NB4 (cell line): ENCODE results near the gene TUBB3.

Source experiments
- DNase-seq: peaks from one replicate; pipeline ENCODE4 v3.0.0; 2010; ENCODE audit warnings: low read depth
- H3K4me3 ChIP-seq: one replicate; pipeline ENCODE4 v1.5.1; 2011; ENCODE audit warnings: mild to moderate bottlenecking, low read depth, low read length, moderate library complexity
- MYC ChIP-seq: IDR thresholded peaks from 2 replicates; pipeline ENCODE4 v1.6.1; 2011; ENCODE audit warnings: low read depth, low read length
- POLR2A ChIP-seq: IDR thresholded peaks from 2 replicates; pipeline ENCODE4 v1.6.1; 2011; ENCODE audit warnings: mild to moderate bottlenecking; ENCODE audit not compliant: insufficient read length; ENCODE audit errors: extremely low read depth
- TF ChIP-seq, protein P1 (sequence below): IDR thresholded peaks from one replicate; pipeline ENCODE4 v1.5.1; 2012; ENCODE audit warnings: low read depth, low read length
- TF ChIP-seq, protein P2 (sequence below): IDR thresholded peaks from 2 replicates; pipeline ENCODE4 v1.6.1; 2011; ENCODE audit warnings: low read depth, low read length

The TUBB3 gene

DNA sequence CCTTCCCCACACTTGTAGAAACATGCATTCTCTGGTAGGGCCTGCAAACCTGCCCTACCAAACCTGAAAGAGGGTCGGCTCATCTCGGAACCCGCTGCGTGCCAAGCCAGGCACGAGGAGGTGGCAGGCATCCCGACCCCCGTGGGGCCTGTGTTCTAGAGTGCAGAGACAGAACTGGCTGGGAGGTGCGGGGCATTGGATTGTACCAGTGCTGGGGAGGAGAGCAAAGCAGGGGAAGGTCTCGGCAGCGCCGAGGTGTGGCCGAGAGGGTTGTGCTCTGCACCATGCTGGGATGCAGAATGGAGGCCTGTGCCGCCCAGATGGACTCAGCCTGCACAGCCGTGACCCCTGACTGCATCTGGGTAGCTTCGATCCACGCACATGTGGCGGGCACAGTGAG, 22.3 kb upstream of the TUBB3 start:
- TF ChIP-seq MYC (no peak), POLR2A (no peak)
- TF ChIP-seq, protein P1, sequence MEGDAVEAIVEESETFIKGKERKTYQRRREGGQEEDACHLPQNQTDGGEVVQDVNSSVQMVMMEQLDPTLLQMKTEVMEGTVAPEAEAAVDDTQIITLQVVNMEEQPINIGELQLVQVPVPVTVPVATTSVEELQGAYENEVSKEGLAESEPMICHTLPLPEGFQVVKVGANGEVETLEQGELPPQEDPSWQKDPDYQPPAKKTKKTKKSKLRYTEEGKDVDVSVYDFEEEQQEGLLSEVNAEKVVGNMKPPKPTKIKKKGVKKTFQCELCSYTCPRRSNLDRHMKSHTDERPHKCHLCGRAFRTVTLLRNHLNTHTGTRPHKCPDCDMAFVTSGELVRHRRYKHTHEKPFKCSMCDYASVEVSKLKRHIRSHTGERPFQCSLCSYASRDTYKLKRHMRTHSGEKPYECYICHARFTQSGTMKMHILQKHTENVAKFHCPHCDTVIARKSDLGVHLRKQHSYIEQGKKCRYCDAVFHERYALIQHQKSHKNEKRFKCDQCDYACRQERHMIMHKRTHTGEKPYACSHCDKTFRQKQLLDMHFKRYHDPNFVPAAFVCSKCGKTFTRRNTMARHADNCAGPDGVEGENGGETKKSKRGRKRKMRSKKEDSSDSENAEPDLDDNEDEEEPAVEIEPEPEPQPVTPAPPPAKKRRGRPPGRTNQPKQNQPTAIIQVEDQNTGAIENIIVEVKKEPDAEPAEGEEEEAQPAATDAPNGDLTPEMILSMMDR = no peak
- TF ChIP-seq, protein P2, sequence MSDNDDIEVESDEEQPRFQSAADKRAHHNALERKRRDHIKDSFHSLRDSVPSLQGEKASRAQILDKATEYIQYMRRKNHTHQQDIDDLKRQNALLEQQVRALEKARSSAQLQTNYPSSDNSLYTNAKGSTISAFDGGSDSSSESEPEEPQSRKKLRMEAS = no peak
- no peak overlapping the region for H3K4me3 ChIP-seq
- no peak for DNase-seq

DNA sequence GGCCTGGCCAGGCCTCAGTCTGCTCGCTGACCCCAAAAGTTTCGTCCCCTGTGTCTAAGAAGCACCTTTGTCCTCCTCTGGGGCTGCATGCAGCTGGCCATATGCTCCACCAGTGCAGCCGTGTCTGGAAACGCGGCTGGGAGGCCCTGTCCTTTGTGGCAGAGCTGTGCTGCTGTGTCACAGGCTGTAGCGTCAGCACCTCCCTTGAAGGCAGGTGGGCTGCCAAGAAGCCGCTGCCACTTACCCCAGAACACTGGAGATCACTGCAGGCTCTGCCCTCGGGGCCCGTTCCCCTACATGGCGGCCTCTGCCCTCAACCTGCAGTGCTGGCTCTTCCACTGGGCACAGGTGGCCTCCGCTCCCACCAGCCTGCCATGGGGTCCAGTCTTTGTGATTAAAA, 20.2 kb upstream of the TUBB3 start:
- no peak for DNase-seq
- H3K4me3 ChIP-seq = no peak overlapping the region
- TF ChIP-seq, protein P2 = no peak
- TF ChIP-seq, protein P1 = no peak
- TF ChIP-seq POLR2A (no peak), MYC (no peak)

DNA sequence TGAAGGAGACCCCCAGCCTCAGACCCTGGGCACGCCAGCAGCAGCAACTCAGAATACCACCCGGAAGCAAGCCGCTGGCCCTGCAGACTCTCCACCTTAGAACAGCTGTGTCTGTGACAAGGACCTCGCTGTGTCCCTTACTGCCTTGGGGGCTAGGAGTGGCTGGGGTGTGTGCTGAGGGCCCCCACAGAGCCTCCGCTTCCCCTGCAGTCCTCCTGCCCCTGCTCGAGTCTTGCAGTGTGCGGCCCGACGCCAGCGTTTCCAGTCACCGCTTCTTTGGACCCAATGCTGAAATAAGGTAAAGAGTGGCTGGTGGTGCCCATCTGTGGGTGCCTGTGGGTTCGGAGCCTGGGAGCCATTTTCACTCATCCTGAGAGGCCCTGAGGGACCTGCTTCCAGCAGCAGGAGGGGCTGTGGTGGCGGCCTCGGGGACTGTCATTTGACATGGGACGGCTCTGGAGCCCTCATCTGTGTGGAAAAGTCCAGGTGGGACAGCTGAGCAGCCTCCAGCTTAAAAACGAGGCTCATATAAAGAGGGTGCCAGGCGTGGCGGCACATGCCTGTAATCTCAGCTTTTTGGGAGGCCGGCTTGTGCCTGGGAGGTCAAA, 19.1 kb upstream of the TUBB3 start:
- no peak for DNase-seq
- no peak overlapping the region for H3K4me3 ChIP-seq
- TF ChIP-seq, protein P1 = no peak
- TF ChIP-seq, protein P2 = no peak
- TF ChIP-seq MYC (no peak), POLR2A (no peak)

DNA sequence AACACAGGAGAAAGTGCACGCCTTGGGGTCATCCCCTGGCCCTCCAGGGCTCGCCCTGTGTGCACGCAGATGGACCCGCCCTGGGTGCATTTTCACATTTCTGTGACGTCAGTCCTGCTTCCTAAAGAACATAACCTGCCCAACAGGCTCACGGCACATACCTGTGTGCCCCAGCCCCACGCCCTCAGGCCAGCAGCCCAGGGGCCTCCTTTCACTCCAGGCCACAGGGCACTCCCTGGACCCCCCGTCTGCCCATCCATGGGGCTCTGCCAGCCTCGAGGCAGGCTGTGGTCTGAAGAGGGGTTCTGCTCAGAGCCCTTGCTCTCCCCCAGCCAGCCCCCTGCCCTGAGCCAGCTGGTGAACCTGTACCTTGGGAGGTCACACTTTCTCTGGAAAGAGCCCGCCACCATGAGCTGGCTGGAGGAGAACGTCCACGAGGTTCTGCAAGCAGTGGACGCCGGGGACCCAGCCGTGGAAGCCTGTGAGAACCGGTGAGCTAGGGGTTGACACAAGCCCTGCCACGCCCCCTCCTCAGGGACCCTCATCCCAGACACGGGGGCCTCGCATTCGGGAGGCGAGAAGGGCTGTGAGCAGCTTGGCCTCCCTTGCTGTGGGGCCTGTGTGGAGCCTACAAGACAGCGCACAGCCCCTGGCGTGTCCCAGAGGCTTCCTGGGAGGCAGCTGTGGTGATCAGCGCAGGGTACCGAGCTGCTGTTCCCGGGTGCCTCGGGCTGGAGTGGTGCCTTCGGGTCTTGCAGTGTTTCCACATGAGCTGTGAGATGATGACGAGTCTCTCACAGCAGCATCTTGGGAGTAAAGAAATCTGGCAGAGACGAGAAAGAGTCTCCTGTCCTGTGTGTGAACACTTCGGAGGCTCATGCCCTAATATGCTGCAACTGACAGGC, 18.3 kb upstream of the TUBB3 start:
- no peak overlapping the region for H3K4me3 ChIP-seq
- peak; percentile 17 for TF ChIP-seq POLR2A
- TF ChIP-seq, protein P2 = no peak
- TF ChIP-seq, protein P1 = no peak
- TF ChIP-seq MYC = no peak
- DNase-seq = no peak

DNA sequence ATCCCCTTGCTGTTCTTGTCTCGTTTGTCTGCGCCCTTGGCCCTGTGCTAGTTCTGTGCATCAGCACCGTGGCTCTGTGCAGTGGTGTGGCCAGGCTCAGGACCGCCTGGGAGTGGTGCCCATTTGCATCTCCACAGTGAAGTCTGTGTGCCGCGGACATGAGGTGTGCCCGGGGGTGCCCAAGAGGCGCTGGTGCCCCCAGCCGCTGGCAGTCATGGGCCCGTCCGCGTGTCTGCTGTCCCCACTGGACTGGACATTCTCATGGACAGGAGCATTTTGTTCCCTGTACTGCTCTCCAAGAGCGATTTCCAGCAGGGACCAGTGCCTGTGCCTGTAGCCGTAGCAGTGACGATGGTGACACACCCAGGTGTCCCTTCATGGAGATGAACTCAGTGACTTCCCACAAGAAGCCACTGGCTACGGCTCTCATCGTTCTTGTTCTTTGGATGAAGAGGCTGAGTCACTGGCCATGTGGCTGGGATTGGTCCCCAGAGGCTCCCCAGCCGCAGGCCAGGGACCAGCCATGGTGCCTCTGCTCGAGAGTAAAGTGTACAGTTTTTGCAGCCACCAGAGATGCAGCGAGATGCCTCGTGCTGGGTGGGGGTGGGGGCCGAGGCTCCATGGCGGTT, 17.5 kb upstream of the TUBB3 start:
- no peak overlapping the region for H3K4me3 ChIP-seq
- DNase-seq = peak; percentile 67
- TF ChIP-seq MYC (no peak), POLR2A (no peak)
- TF ChIP-seq, protein P2 = no peak
- TF ChIP-seq, protein P1 = no peak
